Esophagus squamous epithelium (tissue), 5 donors: Measurements from ENCODE around the gene HES6. TPM values are rescaled to one million over a fixed set of nuclear protein-coding genes. Genes with fewer than 3 reads are reported as not detected.

Experiments
- DNase-seq: peaks from one replicate; lab custom pipeline; 2025; lab: John Stamatoyannopoulos, UW
- H3K27ac ChIP-seq, 4 donors: fragments of 200-600 bp; sonication (generic); one replicate each; pipeline ENCODE4 v1.5.1; 2016 to 2019; ENCODE audit warnings: mild to moderate bottlenecking in 1 of 4
- H3K27me3 ChIP-seq, 4 donors: fragments of 200-600 bp; sonication (generic); 1 replicate in 3 of 4; 2 replicates in 1 of 4; pipeline versions ENCODE4 v1.5.1 to v1.6.0; 2017 to 2021; ENCODE audit warnings: antibody characterized with exemption in 1 of 4
- H3K36me3 ChIP-seq, 3 donors: fragments of 200-600 bp; sonication (generic); one replicate each; pipeline ENCODE4 v1.5.1; 2016 to 2019
- H3K4me1 ChIP-seq, 3 donors: fragments of 200-600 bp; sonication (generic); one replicate each; pipeline ENCODE4 v1.5.1; 2017 to 2019
- H3K4me3 ChIP-seq, 4 donors: fragments of 200-600 bp; sonication (generic); 1 replicate in 3 of 4; 2 replicates in 1 of 4; pipeline ENCODE4 v1.5.1; 2016 to 2019; ENCODE audit warnings: mild to moderate bottlenecking in 2 of 4, moderate library complexity in 1 of 4
- H3K9me3 ChIP-seq, 3 donors: fragments of 200-600 bp; sonication (generic); one replicate each; pipeline ENCODE4 v1.5.1; 2016 to 2019
- CTCF ChIP-seq, 6 experiments: fragments of 450-650 bp in 4 of 6; fragments of 200-600 bp in 2 of 6; sonication (generic) in 2 of 6; IDR thresholded peaks; one replicate each; pipeline ENCODE4 v1.5.1; 2016 to 2019; ENCODE audit warnings: antibody characterized with exemption in 6 of 6, mild to moderate bottlenecking in 4 of 6, moderate library complexity in 4 of 6
- POLR2A ChIP-seq, 4 donors: fragments of 450-650 bp; IDR thresholded peaks; one replicate each; pipeline ENCODE4 v1.6.1; 2017; ENCODE audit warnings: antibody characterized with exemption in 4 of 4, mild to moderate bottlenecking in 4 of 4, moderate library complexity in 3 of 4
- WGBS, 2 donors: methylation state at CpG; one replicate each; pipeline ENCODE4 v1.1.5; 2018; 5-methylcytosine and 5-hydroxymethylcytosine counted together
- intact Hi-C: fragments of 100-400 bp; cut with DNase I; formaldehyde crosslinking; loops from one replicate; pipeline ENCODE4 v1.15.0; 2022
- total RNA-seq, 4 donors: library from RNA; depleted of rRNA; stranded (reverse); fragments of >200 nt; gene quantifications; one replicate each; pipeline ENCODE4 v1.1.0, GENCODE V29; 2016
- donor health status: DM: yes; HTN: yes; CAD: no.

Gene HES6
- total RNA-seq, 4 donors from 2014 or later: 3.1 to 5.1 (median 4.2) TPM

DNA sequence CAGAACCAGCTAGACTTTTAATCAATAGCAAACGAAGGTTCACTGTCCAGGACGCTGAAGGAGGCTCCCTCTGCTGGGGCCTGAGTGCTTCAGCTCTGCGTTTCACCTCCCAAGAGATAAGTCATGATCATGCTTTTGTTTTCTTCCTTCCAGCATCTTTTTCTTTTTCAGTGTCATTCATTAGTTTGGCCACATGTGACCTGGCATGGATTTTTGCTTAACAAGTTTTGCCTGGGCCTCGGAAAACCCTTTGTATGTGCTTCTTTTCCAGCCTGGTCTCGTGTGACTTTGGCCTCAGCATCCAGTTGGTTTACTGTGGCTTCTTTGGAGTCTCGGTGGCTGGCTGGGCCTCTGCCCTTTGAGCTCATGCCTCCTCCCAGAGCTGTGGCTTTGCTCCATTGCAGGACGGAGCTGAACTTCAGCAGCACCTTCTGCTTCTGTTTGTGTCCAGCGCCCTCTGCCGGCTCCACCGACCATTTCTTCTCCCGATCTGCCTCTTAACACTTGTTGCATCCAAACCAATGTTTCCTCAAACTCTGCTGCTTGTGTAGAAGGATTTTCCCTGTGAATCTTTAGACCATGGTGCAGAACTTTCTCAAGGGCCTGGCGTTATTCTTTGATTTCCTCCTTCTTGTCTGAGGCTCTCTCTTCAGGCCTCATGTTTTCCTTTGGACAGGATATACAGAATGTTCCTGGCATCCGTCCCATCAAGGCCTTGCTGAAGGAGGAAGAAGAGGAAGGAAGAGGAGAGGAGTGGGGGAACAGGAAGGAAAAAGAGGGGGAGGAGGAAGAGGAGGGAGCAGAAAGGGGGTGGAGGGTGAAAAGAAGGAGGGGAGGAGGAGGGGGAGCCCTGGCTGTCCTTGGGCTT is 23.6 kb upstream of the HES6 start:
- Histone ChIP-seq H3K27ac (peak overlapping the region; percentile 35 to 81 (median 73)), H3K4me3 (no peak overlapping the region), H3K36me3 (peaks cover 9 to 92% (median 40%) of the 10 kb centered on the region in 3 donors), H3K27me3 (no peaks in the 10 kb centered on the region), H3K4me1 (peaks cover 11 to 55% (median 33%) of the 10 kb centered on the region in 3 donors), H3K9me3 (no peaks in the 10 kb centered on the region)
- peak; percentile 28 for DNase-seq
- 18 to 20% methylated on average over 12 to 13 of the region's 13 CpGs for WGBS, 2 donors
- intact Hi-C loops: no loop called here
- no peak for TF ChIP-seq POLR2A (IDR thresholded peaks at IDR 0.05)
- peak; percentile 72 to 86 (median 78) for TF ChIP-seq CTCF (IDR thresholded peaks at IDR 0.05)

- no peak for DNase-seq
- no peaks in the 10 kb centered on the region for H3K27me3 ChIP-seq
- peak overlapping the region; percentile 35 to 74 (median 68) for H3K27ac ChIP-seq
- no peaks in the 10 kb centered on the region for H3K9me3 ChIP-seq
- H3K4me3 ChIP-seq: no peak overlapping the region
- 83 to 97% methylated on average over 6 to 7 of the region's 12 CpGs for WGBS, 2 donors
- peaks cover 9 to 92% (median 41%) of the 10 kb centered on the region in 3 donors for H3K36me3 ChIP-seq
- intact Hi-C loops: no loop called here
- H3K4me1 ChIP-seq: peaks cover 11 to 47% (median 31%) of the 10 kb centered on the region in 3 donors
- TF ChIP-seq CTCF (IDR thresholded peaks at IDR 0.05) (no peak), POLR2A (IDR thresholded peaks at IDR 0.05) (no peak)
Measured at GRCh38 chr2:238262496-238263122, 22.8 kb upstream of the HES6 start.

DNA sequence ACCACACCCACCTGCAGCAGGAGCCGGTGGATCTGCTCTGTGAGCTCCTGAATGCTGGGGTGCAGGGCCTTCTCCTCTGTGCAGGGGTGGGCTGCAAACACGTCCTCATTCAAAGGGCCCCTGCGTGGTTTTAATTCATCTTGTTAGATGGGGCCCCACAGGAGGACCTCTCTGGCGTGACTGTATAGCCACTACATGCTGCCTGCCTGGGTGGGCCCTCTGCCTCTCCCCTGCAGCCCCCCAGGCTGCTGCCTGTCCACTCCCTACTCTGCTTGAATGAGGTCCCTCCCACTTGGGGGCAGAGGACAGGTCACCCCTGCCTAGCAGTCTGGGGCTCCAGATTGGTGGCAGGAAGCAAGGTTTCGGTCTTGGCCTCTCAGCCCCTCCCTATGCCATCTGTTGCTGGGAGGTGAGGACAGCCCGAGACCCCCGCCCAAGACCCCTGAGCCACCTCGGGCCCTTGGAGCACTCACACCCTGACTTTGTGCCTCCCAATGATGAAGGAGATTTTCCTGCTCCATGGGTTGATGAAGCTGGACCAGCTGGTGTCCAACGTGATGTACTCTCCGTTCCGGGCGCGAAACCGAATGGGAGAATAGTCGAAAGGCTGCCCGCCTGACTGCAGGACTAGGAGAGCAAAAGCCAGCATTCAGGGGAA is 22.0 kb upstream of the HES6 start:
- Histone ChIP-seq H3K4me3 (no peak overlapping the region), H3K4me1 (peaks cover 11 to 39% (median 26%) of the 10 kb centered on the region in 3 donors), H3K27ac (peak overlapping the region in 2 of 4 donors; percentile 3 to 74), H3K9me3 (no peaks in the 10 kb centered on the region), H3K27me3 (no peaks in the 10 kb centered on the region), H3K36me3 (peaks cover 9 to 92% (median 34%) of the 10 kb centered on the region in 3 donors)
- no peak for DNase-seq
- no peak for TF ChIP-seq CTCF (IDR thresholded peaks at IDR 0.05)
- no peak for TF ChIP-seq POLR2A (IDR thresholded peaks at IDR 0.05)
- intact Hi-C loops: no loop called here
- WGBS, 2 donors: 88 to 92% methylated on average over 3 to 8 of the region's 16 CpGs

DNA sequence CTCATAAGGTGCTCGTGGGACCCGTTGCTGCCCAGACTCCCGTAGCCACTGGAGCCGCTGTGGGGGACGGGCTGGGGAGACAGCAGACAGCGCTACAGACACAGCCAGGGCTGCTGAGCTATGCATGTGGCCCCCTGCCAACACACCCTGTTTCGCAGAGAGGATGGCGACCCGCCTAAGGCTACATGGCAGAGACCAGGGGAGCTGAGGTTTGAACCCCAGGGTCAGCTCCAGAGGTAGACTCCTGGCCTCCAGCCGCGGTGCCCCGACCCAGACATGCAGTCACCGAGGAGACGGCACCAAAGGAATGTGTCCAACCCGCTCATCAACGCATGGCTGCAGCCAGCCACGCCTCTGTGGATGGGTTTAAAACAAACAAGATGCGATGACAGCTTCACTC is 21.0 kb upstream of the HES6 start:
- Histone ChIP-seq H3K27me3 (no peaks in the 10 kb centered on the region), H3K4me3 (no peak overlapping the region), H3K27ac (no peak overlapping the region), H3K9me3 (no peaks in the 10 kb centered on the region), H3K4me1 (peaks cover 11 to 36% (median 20%) of the 10 kb centered on the region in 3 donors), H3K36me3 (peaks cover 10 to 92% (median 28%) of the 10 kb centered on the region in 3 donors)
- no peak for DNase-seq
- TF ChIP-seq CTCF (IDR thresholded peaks at IDR 0.05) (no peak), POLR2A (IDR thresholded peaks at IDR 0.05) (no peak)
- 20 to 89% methylated on average over 2 to 5 of the region's 18 CpGs for WGBS, 2 donors
- intact Hi-C loops: no loop called here
